OCI-LY3 (cell line): Measurements from ENCODE around the gene PCDHGB6.
"Not testable (repeated sequence)": the region's sequence is repeated elsewhere in the genome, so short reads cannot be mapped to it uniquely, and the experiment has no call there.

Experiments used
- H2AFZ ChIP-seq: fragments of 200-600, 300-600 bp; shearing (Covaris generic); 2 replicates; pipeline ENCODE4 v1.6.0; 2014; ENCODE audit warnings: antibody characterized with exemption, low read depth, low read length
- H3K27ac ChIP-seq: fragments of 200-600, 300-600 bp; sonication (generic); 2 replicates; pipeline ENCODE4 v1.5.1; 2014; ENCODE audit warnings: mild to moderate bottlenecking, low read length, moderate library complexity, mixed read lengths
- H3K27me3 ChIP-seq: fragments of 200-600, 300-600 bp; sonication (generic); 2 replicates; pipeline ENCODE4 v1.6.1; 2014; ENCODE audit warnings: low read depth, low read length, mixed read lengths
- H3K36me3 ChIP-seq: fragments of 200-600, 300-600 bp; sonication (generic); replicated peaks from 2 replicates; pipeline ENCODE3; 2014; ENCODE audit warnings: low read depth, low read length, mixed read lengths
- H3K4me1 ChIP-seq: fragments of 300-600, 200-600 bp; sonication (generic); 2 replicates; pipeline ENCODE4 v1.6.1; 2014; ENCODE audit warnings: low read length, mixed read lengths
- H3K4me2 ChIP-seq: fragments of 200-600, 300-600 bp; sonication (generic); 2 replicates; pipeline ENCODE4 v1.6.1; 2014; ENCODE audit warnings: low read length, mixed read lengths
- H3K4me3 ChIP-seq: fragments of 300-600, 200-600 bp; sonication (generic); 2 replicates; pipeline ENCODE4 v1.5.1; 2014; ENCODE audit warnings: antibody characterized with exemption, mild to moderate bottlenecking, low read length, moderate library complexity
- H3K79me2 ChIP-seq: fragments of 300-600, 200-600 bp; shearing (Covaris generic); 2 replicates; pipeline ENCODE4 v1.6.1; 2014; ENCODE audit warnings: mild to moderate bottlenecking, low read length, mixed read lengths
- H3K9ac ChIP-seq: fragments of 300-600, 200-600 bp; shearing (Covaris generic); 2 replicates; pipeline ENCODE4 v1.6.0; 2014; ENCODE audit warnings: mild to moderate bottlenecking, low read length, moderate library complexity
- H3K9me3 ChIP-seq: fragments of 200-600, 300-600 bp; shearing (Covaris generic); 2 replicates; pipeline ENCODE4 v1.6.1; 2014; ENCODE audit warnings: low read length, mixed read lengths; ENCODE audit not compliant: insufficient read depth
- H4K20me1 ChIP-seq: fragments of 200-600, 300-600 bp; sonication (generic); 2 replicates; pipeline ENCODE4 v1.6.1; 2016; ENCODE audit warnings: low read length, mixed read lengths; ENCODE audit not compliant: insufficient read depth
- CTCF ChIP-seq: fragments of 200-600, 300-600 bp; sonication (generic); IDR thresholded peaks from 2 replicates; pipeline ENCODE4 v1.5.1; 2014; ENCODE audit warnings: antibody characterized with exemption, low read length, low read depth
- EZH2phosphoT487 ChIP-seq: fragments of 200-600 bp; shearing (Covaris generic); IDR thresholded peaks from 2 replicates; pipeline ENCODE4 v1.6.1; 2018; ENCODE audit warnings: antibody characterized with exemption, mixed run types, low read depth

The PCDHGB6 gene

GRCh38 chr5:141407790-141408505, at the start of gene PCDHGB6:
Gene PCDHGB6, plus strand, starts transcription at chr5:141408021. Its CDS starts 182 bp downstream, at chr5:141408203.
- H3K9me3 ChIP-seq, H3K4me1 ChIP-seq, H3K79me2 ChIP-seq, H3K4me3 ChIP-seq, H3K27ac ChIP-seq, H3K36me3 ChIP-seq, H3K9ac ChIP-seq, H4K20me1 ChIP-seq, H3K27me3 ChIP-seq, H2AFZ ChIP-seq, H3K4me2 ChIP-seq: not testable (repeated sequence)
- peak; percentile 24; the same call in 1 of the 2 replicates for TF ChIP-seq CTCF

- peak within 1 kb of the TSS; percentile 74 for H3K4me3 ChIP-seq
- no peaks in the 10 kb centered on the region for H3K79me2 ChIP-seq
- H3K9me3 ChIP-seq, result no peaks in the 10 kb centered on the region
- H3K27ac ChIP-seq, result no peak within 1 kb of the TSS
- no peaks in the 10 kb centered on the region for H3K4me1 ChIP-seq
- no peaks in the 10 kb centered on the region for H3K27me3 ChIP-seq
- peak within 1 kb of the TSS; percentile 47; the same call in 1 of the 2 replicates for H3K9ac ChIP-seq
- H2AFZ ChIP-seq, result peak within 1 kb of the TSS; percentile 84
- H4K20me1 ChIP-seq, result no peaks in the 10 kb centered on the region
- H3K36me3 ChIP-seq, result no peaks in the 10 kb centered on the region
- TF ChIP-seq CTCF, result peak; percentile 53
- TF ChIP-seq EZH2phosphoT487, result no peak
- peak within 1 kb of the TSS; percentile 71 for H3K4me2 ChIP-seq
These were observed 47.9 kb upstream of the PCDHGB6 start, which contains the start of gene PCDHGB2 for GRCh38 chr5:141359790-141360426. Gene PCDHGB2, plus strand, starts transcription at chr5:141359994. Its CDS starts 142 bp downstream, at chr5:141360136.

- no peaks in the 10 kb centered on the region for H3K27me3 ChIP-seq
- no peaks in the 10 kb centered on the region for H3K79me2 ChIP-seq
- no peaks in the 10 kb centered on the region for H3K9me3 ChIP-seq
- H3K9ac ChIP-seq, result no peak overlapping the region
- H3K4me1 ChIP-seq, result no peaks in the 10 kb centered on the region
- TF ChIP-seq EZH2phosphoT487 (no peak), CTCF (no peak)
- H4K20me1 ChIP-seq, result no peaks in the 10 kb centered on the region
- H3K4me3 ChIP-seq, result no peak overlapping the region
- no peaks in the 10 kb centered on the region for H3K36me3 ChIP-seq
- H2AFZ ChIP-seq, result no peak overlapping the region; the same call in 1 of the 2 replicates
- no peak overlapping the region for H3K27ac ChIP-seq
- H3K4me2 ChIP-seq, result no peak overlapping the region
These were observed 47.1 kb upstream of the PCDHGB6 start for GRCh38 chr5:141360685-141361084.

GRCh38 chr5:141362719-141363118, 45.1 kb upstream of the PCDHGB6 start:
- Histone ChIP-seq H3K4me1 (no peaks in the 10 kb centered on the region), H3K9me3 (no peaks in the 10 kb centered on the region), H3K79me2 (no peaks in the 10 kb centered on the region), H3K27me3 (no peaks in the 10 kb centered on the region), H3K36me3 (no peaks in the 10 kb centered on the region), H3K27ac (no peak overlapping the region), H3K4me2 (no peak overlapping the region), H3K4me3 (no peak overlapping the region), H3K9ac (no peak overlapping the region), H2AFZ (no peak overlapping the region), H4K20me1 (no peaks in the 10 kb centered on the region)
- TF ChIP-seq EZH2phosphoT487, result no peak
- no peak for TF ChIP-seq CTCF
